ENCODE measurements around the gene DNAH17. TPM values are rescaled to one million over a fixed set of nuclear protein-coding genes. Genes with fewer than 3 reads are reported as not detected.

DNAH17 gene
- total RNA-seq, 1 donor from 2014 or later = 2.0 TPM

GRCh38 chr17:78561166-78561565 lies 16.0 kb downstream of the DNAH17 start:
- H3K4me3 ChIP-seq = no peak overlapping the region
- H3K9me3 ChIP-seq = no peaks in the 10 kb centered on the region
- no peaks in the 10 kb centered on the region for H3K36me3 ChIP-seq
- intact Hi-C loops (cut with DNase I) = no loop called here
- no peaks in the 10 kb centered on the region for H3K27me3 ChIP-seq
- no peaks in the 10 kb centered on the region for H3K4me1 ChIP-seq
- no peak overlapping the region for H3K27ac ChIP-seq
- TF ChIP-seq CTCF (IDR thresholded peaks at IDR 0.05) = no peak
- TF ChIP-seq POLR2A (IDR thresholded peaks at IDR 0.05) = no peak
- TF ChIP-seq POLR2AphosphoS5 (IDR thresholded peaks at IDR 0.05; ENCODE audit: insufficient read depth in 1 of 2, low read depth in 1 of 2) = no peak
- no peak for DNase-seq (ENCODE audit: extremely low spot score in 2 of 2)

GRCh38 chr17:78560731-78561130 lies 16.5 kb downstream of the DNAH17 start:
- intact Hi-C loops (cut with DNase I) = no loop called here
- Histone ChIP-seq H3K27me3 (no peaks in the 10 kb centered on the region), H3K4me3 (no peak overlapping the region), H3K36me3 (no peaks in the 10 kb centered on the region), H3K27ac (no peak overlapping the region), H3K9me3 (no peaks in the 10 kb centered on the region), H3K4me1 (no peaks in the 10 kb centered on the region)
- no peak for DNase-seq (ENCODE audit: extremely low spot score in 2 of 2)
- TF ChIP-seq POLR2A (IDR thresholded peaks at IDR 0.05) = no peak
- TF ChIP-seq CTCF (IDR thresholded peaks at IDR 0.05) = no peak
- TF ChIP-seq POLR2AphosphoS5 (IDR thresholded peaks at IDR 0.05; ENCODE audit: insufficient read depth in 1 of 2, low read depth in 1 of 2) = no peak

GRCh38 chr17:78559749-78560368 lies 17.3 kb downstream of the DNAH17 start:
- Histone ChIP-seq H3K4me1 (no peaks in the 10 kb centered on the region), H3K9me3 (no peaks in the 10 kb centered on the region), H3K27ac (no peak overlapping the region), H3K36me3 (no peaks in the 10 kb centered on the region), H3K4me3 (no peak overlapping the region), H3K27me3 (no peaks in the 10 kb centered on the region)
- TF ChIP-seq POLR2A (IDR thresholded peaks at IDR 0.05) (no peak), CTCF (IDR thresholded peaks at IDR 0.05) (no peak), POLR2AphosphoS5 (IDR thresholded peaks at IDR 0.05; ENCODE audit: insufficient read depth in 1 of 2, low read depth in 1 of 2) (no peak)
- DNase-seq (ENCODE audit: extremely low spot score in 2 of 2) = no peak
- intact Hi-C loops (cut with DNase I) = no loop called here

GRCh38 chr17:78558989-78559388 lies 18.2 kb downstream of the DNAH17 start:
- Histone ChIP-seq H3K9me3 (no peaks in the 10 kb centered on the region), H3K27ac (no peak overlapping the region), H3K36me3 (no peaks in the 10 kb centered on the region), H3K4me1 (no peaks in the 10 kb centered on the region), H3K27me3 (no peaks in the 10 kb centered on the region), H3K4me3 (no peak overlapping the region)
- intact Hi-C loops (cut with DNase I) = no loop called here
- DNase-seq (ENCODE audit: extremely low spot score in 2 of 2) = no peak
- no peak for TF ChIP-seq POLR2AphosphoS5 (IDR thresholded peaks at IDR 0.05; ENCODE audit: insufficient read depth in 1 of 2, low read depth in 1 of 2)

GRCh38 chr17:78558181-78558850 lies 18.9 kb downstream of the DNAH17 start:
- no peaks in the 10 kb centered on the region for H3K4me1 ChIP-seq

More at GRCh38 chr17:78558181-78558850, 18.9 kb downstream of the DNAH17 start:
- no peak for DNase-seq (ENCODE audit: extremely low spot score in 2 of 2)
- H3K27me3 ChIP-seq = no peaks in the 10 kb centered on the region
- H3K4me3 ChIP-seq = no peak overlapping the region
- H3K27ac ChIP-seq = no peak overlapping the region
- H3K9me3 ChIP-seq = no peaks in the 10 kb centered on the region
- intact Hi-C loops (cut with DNase I) = no loop called here
- no peaks in the 10 kb centered on the region for H3K36me3 ChIP-seq
- no peak for TF ChIP-seq POLR2A (IDR thresholded peaks at IDR 0.05)
- TF ChIP-seq POLR2AphosphoS5 (IDR thresholded peaks at IDR 0.05; ENCODE audit: insufficient read depth in 1 of 2, low read depth in 1 of 2) = no peak
- no peak for TF ChIP-seq CTCF (IDR thresholded peaks at IDR 0.05)

Measured in vagina (tissue), 2 donors.